NCI-H446 treated with DMSO at 0.1 percent for 48 hours (cell line): ENCODE data around the gene FOLR3.
"Not testable (repeated sequence)": the region's sequence is repeated elsewhere in the genome, so short reads cannot be mapped to it uniquely, and the experiment has no call there.

ENCODE experiments used
- DNase-seq: peaks from one replicate; lab custom pipeline; 2025; lab: John Stamatoyannopoulos, UW

The FOLR3 gene

DNA sequence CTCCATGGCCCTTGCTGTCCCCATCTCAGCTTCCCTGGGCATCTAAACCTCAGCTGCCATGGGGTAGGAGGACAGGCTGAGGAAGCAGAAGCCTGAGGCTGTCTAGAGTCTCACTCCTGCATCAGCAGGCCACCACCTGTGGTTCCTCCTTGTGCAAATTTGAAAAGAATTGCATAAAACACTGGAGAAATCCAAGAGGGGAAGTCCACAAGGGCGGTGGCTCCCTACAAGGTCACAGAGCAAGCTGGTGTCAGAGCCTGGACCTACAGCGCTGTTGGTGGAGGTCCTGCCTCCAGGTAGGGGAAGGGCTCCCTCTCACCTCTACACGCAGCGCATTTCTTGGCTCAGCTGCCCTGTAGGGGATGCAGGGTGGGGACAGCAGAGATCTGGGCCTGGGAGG, at the start of gene FOLR3:
Gene FOLR3, plus strand, starts transcription at position 253 of the 400 bp plus-strand sequence. CDS start 228 bp downstream, outside the sequence.
- DNase-seq: not testable (repeated sequence)

GRCh38 chr11:72088076-72088808, 47.3 kb upstream of the FOLR3 start:
- no peak for DNase-seq

- no peak for DNase-seq
Observed at GRCh38 chr11:72091292-72091691, 44.2 kb upstream of the FOLR3 start.

DNA sequence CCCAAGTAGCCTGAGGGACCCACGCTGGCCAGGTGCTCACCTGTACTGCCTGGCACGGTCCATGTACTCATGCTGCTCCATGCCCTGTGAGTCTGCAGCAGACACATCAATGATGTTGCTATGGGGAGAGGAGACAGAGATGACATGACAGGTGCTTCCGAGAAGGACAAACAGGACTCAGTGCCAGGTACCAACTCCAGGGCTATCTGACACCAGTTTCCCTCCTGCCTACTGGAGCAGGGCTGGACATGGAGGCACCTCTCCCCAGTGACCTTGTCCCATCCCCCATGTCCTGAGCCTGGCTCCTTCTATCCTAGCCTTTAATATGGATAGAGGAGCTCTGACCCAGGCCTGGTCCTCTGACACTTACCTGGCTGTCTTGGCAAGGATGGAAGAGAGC, 36.8 kb upstream of the FOLR3 start:
- no peak for DNase-seq

- no peak for DNase-seq
Observed at GRCh38 chr11:72100009-72100408, 35.5 kb upstream of the FOLR3 start.

- DNase-seq: no peak
Observed at GRCh38 chr11:72100462-72100861, 35.1 kb upstream of the FOLR3 start.

DNA sequence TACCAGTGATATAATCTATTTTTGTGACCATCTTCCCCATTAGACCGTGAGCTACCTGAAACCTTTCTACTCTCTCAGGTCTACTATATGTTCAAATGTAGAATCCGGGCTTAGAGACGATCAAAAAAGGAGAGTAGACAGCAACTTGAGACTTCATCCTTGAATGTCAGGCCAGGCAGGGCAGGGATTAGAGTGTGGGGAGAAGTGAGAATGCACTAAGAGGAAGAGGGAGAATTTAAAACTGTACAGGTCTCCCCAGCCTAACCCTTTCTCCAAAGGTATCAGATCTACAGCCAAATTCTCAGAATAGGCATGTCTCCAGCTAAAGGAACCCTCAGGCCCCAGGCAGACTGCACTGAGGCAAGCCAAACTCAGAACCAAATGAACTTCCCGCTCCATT, 33.4 kb upstream of the FOLR3 start:
- no peak for DNase-seq

DNA sequence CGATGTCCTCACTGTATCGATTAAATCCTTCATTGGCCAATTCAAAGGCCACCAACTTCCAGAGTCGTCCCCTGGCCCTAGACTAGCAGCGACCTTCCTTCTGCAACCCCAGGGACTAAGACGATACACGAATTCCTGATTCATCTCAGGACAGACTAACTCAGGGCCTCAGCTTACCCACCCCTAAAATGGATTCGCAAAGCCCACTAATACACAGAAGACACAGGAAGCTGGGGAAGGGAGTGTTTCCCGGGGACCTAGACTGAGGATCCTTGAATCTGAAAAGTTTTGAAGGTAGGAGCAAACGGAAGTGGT, 32.9 kb upstream of the FOLR3 start:
- DNase-seq: no peak

DNA sequence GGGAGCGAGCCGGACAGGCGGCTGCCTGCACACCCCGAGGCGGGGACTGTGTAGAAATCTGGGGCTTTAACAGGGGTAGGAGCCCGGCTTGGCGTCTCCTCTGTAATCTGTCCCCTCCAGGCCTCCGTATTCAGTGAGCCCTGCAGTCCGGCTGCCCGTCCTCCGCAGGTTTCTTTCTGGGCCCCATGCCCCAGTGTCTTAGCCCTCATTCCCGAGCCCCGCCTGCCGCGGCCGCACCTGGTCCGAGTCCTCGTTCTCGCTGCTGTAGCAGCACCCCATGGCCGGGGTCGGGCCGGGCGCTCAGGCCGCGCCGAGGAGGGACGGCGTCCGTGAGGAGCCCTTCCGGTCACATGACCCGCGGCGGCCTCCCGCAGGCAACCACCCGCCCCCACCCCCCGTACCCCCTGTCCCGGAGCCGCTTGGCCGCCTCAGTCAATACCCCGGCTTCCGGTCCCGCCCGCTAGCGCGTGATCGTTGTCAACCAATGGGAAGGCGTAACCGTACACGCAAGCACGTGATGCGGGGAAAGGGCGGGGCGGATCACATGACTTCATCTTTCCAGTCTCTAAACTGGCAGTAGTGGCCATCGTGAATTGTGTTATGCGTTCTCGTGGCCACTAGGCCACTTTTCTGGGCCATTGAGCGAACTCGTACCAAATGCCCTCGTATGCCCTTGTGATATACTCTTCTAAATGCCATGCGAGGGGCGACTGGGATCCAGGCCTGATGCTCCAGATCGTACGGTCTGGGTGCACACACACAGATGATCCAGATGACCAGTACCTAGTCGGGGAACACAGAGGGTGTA, 32.4 kb upstream of the FOLR3 start, which contains the start of gene LAMTOR1:
Gene LAMTOR1, minus strand, starts transcription at position 352 of the 808 bp plus-strand sequence. Its CDS starts 73 bp downstream, at position 279.
- peak; percentile 98 for DNase-seq

GRCh38 chr11:72103754-72104167, 31.8 kb upstream of the FOLR3 start:
- DNase-seq: no peak

DNA sequence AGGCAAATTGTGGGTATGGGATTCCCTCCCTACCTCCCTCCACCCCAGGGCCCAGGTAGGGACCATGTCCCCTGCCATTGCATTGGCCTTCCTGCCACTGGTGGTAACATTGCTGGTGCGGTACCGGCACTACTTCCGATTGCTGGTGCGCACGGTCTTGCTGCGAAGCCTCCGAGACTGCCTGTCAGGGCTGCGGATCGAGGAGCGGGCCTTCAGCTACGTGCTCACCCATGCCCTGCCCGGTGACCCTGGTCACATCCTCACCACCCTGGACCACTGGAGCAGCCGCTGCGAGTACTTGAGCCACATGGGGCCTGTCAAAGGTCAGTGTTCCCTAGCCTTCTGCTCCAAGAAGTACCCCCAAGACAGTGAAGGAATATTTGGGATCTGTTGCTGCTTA, 29.6 kb upstream of the FOLR3 start, which contains the start of gene TOMT:
Gene TOMT, plus strand, starts transcription at position 37 of the 400 bp plus-strand sequence. Its CDS starts 28 bp downstream, at position 65.
- DNase-seq: no peak

GRCh38 chr11:72111300-72112142, 24.0 kb upstream of the FOLR3 start:
- DNase-seq: no peak

- peak; percentile 99 for DNase-seq
Observed at GRCh38 chr11:72112143-72112977, 23.2 kb upstream of the FOLR3 start, which contains the start of gene ANAPC15. TSS of gene ANAPC15 (minus strand) at chr11:72112695. CDS start at chr11:72111276, 1,419 bp downstream.

DNA sequence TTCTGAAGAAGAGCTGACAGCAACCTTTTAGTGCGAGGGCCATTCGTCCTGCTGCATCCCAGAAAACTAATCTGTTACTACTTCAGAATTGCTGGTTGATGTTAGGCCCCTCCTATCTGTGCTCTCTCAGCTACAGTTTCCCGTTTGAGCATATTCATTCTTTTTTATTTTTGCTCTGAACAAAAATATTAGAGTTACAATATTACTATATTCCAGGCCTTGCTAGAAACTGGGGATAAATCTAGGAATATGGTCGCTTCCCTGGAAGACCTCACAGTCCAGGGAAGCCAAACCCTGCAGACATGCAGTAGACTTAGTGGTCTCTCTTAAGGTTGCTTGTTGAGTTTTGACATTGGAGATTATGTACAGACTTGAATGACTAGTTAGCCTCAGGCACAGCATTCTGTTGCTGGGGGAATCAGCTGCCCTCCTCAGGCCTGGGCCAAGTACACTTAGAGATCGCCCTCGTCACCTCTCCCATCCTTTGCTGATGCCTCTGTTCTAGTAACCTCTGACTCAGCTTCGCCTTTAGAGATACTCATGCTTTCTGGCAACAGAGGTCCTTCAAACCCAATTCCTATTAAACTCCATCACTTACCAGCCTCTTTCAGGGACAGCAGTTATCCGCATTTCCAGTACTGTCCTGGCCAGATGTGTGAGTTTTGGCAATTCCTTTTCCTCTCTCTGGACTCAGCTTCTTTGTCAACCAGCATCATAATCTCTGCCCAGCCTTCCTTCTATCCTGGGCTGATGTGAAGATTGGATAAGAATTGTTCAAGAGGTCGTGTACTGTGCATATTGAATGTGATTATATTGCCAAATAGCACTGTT, 22.3 kb upstream of the FOLR3 start:
- DNase-seq: no peak

- no peak for DNase-seq
Observed at GRCh38 chr11:72114570-72114969, 21.0 kb upstream of the FOLR3 start.

GRCh38 chr11:72116019-72116755, 19.3 kb upstream of the FOLR3 start:
- no peak for DNase-seq

DNA sequence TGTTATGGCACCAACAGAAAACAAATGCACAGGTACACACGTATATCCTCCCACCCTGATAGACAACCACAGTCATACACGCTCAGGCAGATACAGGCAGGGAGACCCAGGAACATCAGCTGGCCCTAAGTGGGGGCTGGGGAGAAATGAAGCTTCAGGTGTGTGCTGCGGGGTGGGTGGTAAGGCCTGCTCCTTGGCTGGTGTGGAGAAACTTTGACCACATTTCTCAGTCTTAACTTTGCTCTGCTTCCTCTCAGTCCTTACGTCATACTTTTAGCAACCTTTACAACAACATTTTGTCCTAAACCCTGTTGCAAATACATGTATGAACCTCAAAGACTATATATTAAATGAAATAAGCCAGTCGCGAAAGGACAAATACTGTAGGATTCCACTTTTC, 16.3 kb upstream of the FOLR3 start:
- no peak for DNase-seq

DNA sequence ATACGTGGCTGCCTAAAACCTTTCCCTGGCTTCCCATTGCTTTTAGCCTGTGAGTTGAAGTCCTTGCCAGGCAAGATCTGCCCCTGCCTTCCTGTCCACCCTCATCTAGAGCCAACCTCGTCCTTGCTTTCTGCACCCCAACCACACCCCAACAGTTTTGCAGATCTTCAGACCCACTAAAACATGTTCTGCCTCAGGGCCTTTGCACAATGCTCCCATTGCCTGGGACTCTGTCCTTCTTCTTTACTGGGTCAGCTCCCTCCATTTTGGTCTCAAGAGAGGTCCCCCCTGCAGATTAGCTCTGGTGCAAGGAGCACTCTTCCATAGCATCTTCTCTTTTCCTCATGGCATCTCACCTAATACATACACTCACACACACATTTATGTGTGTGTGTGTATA, 14.6 kb upstream of the FOLR3 start:
- DNase-seq: no peak

GRCh38 chr11:72122607-72123006, 12.9 kb upstream of the FOLR3 start:
- DNase-seq: no peak
